IMR-90 (cell line): ENCODE data around the gene RBMS3. TPM values are rescaled to one million over a fixed set of nuclear protein-coding genes. Genes with fewer than 3 reads are reported as not detected.
A peak's percentile ranks its signal among the peaks of the same experiment; 100 is the strongest.

Experiments used
- ATAC-seq: fragments of 200-7000 bp; cut with Tn5 transposase; 2 replicates; pipeline ENCODE4 v1.9.1; 2020; ENCODE audit warnings: low read depth, mild to moderate bottlenecking, moderate library complexity
- BruUV-seq: library from RNA; stranded (reverse); fragments of 400-500 nt; replicated peaks from 2 replicates; lab custom pipeline; 2021; lab: Mats Ljungman, UMichigan
- CTCF ChIA-PET: fragments of 300-600 bp; formaldehyde crosslinking; extraction: SDS; loops from one replicate; lab custom pipeline; 2021; ENCODE audit warnings: antibody characterized with exemption; lab: Yijun Ruan, JAX
- POLR2A ChIA-PET: fragments of 300-600 bp; sonication (Branson Sonifier 250); formaldehyde crosslinking; loops from one replicate; lab custom pipeline; 2022; ENCODE audit warnings: antibody characterized with exemption; ENCODE audit not compliant: unreplicated experiment; lab: Charles Lee
- DNase-seq: peaks from one replicate; pipeline ENCODE4 v3.0.0; 2013
- H2AFZ ChIP-seq: replicated peaks from 2 replicates; pipeline ENCODE3; 2013; ENCODE audit warnings: low read length, mild to moderate bottlenecking; ENCODE audit not compliant: poor library complexity
- H2AK5ac ChIP-seq: 2 replicates; pipeline ENCODE4 v1.6.1; 2013; ENCODE audit warnings: low read depth, low read length, inconsistent platforms
- H2AK9ac ChIP-seq: replicated peaks from 2 replicates; pipeline ENCODE3; 2013; ENCODE audit warnings: mild to moderate bottlenecking, low read depth, low read length, moderate library complexity; ENCODE audit not compliant: poor library complexity
- H2BK120ac ChIP-seq: 2 replicates; pipeline ENCODE4 v1.6.1; 2013; ENCODE audit warnings: low read depth, low read length, inconsistent platforms
- H2BK15ac ChIP-seq: 3 replicates; pipeline ENCODE4 v1.6.1; 2013; ENCODE audit warnings: low read depth, low read length, inconsistent platforms
- H2BK20ac ChIP-seq: 2 replicates; pipeline ENCODE4 v1.6.1; 2013; ENCODE audit warnings: low read depth, mild to moderate bottlenecking, inconsistent platforms, low read length, moderate library complexity
- H2BK5ac ChIP-seq: 2 replicates; pipeline ENCODE4 v1.6.1; 2013; ENCODE audit warnings: mild to moderate bottlenecking, low read depth, low read length, inconsistent platforms; ENCODE audit not compliant: poor library complexity, severe bottlenecking
- H3K14ac ChIP-seq: replicated peaks from 2 replicates; pipeline ENCODE4 v1.6.1; 2013; ENCODE audit warnings: low read depth, low read length, inconsistent platforms
- H3K18ac ChIP-seq: 2 replicates; pipeline ENCODE4 v1.6.1; 2013; ENCODE audit warnings: low read depth, low read length, control low read depth
- H3K23ac ChIP-seq: 2 replicates; pipeline ENCODE4 v1.6.1; 2013; ENCODE audit warnings: low read depth, low read length, inconsistent platforms
- H3K27ac ChIP-seq: 2 replicates; pipeline ENCODE4 v1.5.1; 2013; ENCODE audit warnings: mild to moderate bottlenecking, control low read depth, low read length; ENCODE audit not compliant: insufficient read depth
- H3K27me3 ChIP-seq: 2 replicates; pipeline ENCODE4 v1.6.1; 2013; ENCODE audit warnings: low read length; ENCODE audit not compliant: control insufficient read depth, insufficient read depth
- H3K36me3 ChIP-seq: 2 replicates; pipeline ENCODE4 v1.6.1; 2013; ENCODE audit warnings: low read length, mixed read lengths; ENCODE audit not compliant: control insufficient read depth, insufficient read depth
- H3K4ac ChIP-seq: 2 replicates; pipeline ENCODE4 v1.6.1; 2013; ENCODE audit warnings: low read depth, low read length, inconsistent platforms
- H3K4me1 ChIP-seq: 2 replicates; pipeline ENCODE4 v1.6.1; 2013; ENCODE audit warnings: low read length, mixed read lengths; ENCODE audit not compliant: control insufficient read depth, insufficient read depth
- H3K4me2 ChIP-seq: 2 replicates; pipeline ENCODE4 v1.6.1; 2013; ENCODE audit warnings: low read depth, mild to moderate bottlenecking, control low read depth, low read length, moderate library complexity
- H3K4me3 ChIP-seq: 2 replicates; pipeline ENCODE4 v1.5.1; 2013; ENCODE audit warnings: low read depth, mild to moderate bottlenecking, control low read depth, low read length, moderate library complexity; ENCODE audit not compliant: insufficient read depth
- H3K56ac ChIP-seq: 2 replicates; pipeline ENCODE4 v1.6.1; 2013; ENCODE audit warnings: low read length, inconsistent platforms; ENCODE audit not compliant: insufficient read depth; ENCODE audit errors: extremely low read depth
- H3K79me1 ChIP-seq, 2 experiments: 2 replicates each; pipeline ENCODE4 v1.6.1; 2013; ENCODE audit warnings: low read length in 2 of 2, inconsistent platforms in 1 of 2, low read depth in 1 of 2
- H3K9ac ChIP-seq: 2 replicates; pipeline ENCODE4 v1.6.1; 2013; ENCODE audit warnings: low read depth, low read length, control low read depth
- H3K9me1 ChIP-seq: 2 replicates; pipeline ENCODE4 v1.6.1; 2013; ENCODE audit warnings: low read length, inconsistent platforms; ENCODE audit not compliant: insufficient read depth
- H3K9me3 ChIP-seq: 2 replicates; pipeline ENCODE4 v1.6.1; 2013; ENCODE audit warnings: low read length; ENCODE audit not compliant: control insufficient read depth, insufficient read depth
- H4K20me1 ChIP-seq: 2 replicates; pipeline ENCODE4 v1.6.1; 2013; ENCODE audit warnings: low read length, inconsistent platforms; ENCODE audit not compliant: insufficient read depth
- H4K5ac ChIP-seq: 2 replicates; pipeline ENCODE4 v1.6.1; 2013; ENCODE audit warnings: mild to moderate bottlenecking, low read depth, low read length, control low read depth
- H4K8ac ChIP-seq, 2 experiments: 2 replicates each; pipeline ENCODE4 v1.6.1; 2013; ENCODE audit warnings: low read depth in 2 of 2, low read length in 2 of 2, control low read depth in 1 of 2, inconsistent platforms in 1 of 2
- H4K91ac ChIP-seq: 2 replicates; pipeline ENCODE4 v1.6.1; 2013; ENCODE audit warnings: low read depth, low read length, inconsistent platforms; ENCODE audit not compliant: insufficient read depth
- BHLHE40 ChIP-seq: fragments of 150-350 bp; IDR thresholded peaks from 2 replicates; pipeline ENCODE4 v1.6.1; 2016; ENCODE audit warnings: mild to moderate bottlenecking, low read depth, low read length
- CEBPB ChIP-seq: IDR thresholded peaks from 2 replicates; pipeline ENCODE4 v1.6.1; 2012; ENCODE audit warnings: low read depth, low read length, improper control_type of control experiment
- CHD1 ChIP-seq: IDR thresholded peaks from 2 replicates; pipeline ENCODE4 v1.6.1; 2012; ENCODE audit warnings: low read depth, low read length, improper control_type of control experiment
- FOS ChIP-seq: fragments of 150-350 bp; IDR thresholded peaks from 2 replicates; pipeline ENCODE4 v1.6.1; 2016; ENCODE audit warnings: low read depth, low read length
- MAFK ChIP-seq: IDR thresholded peaks from 2 replicates; pipeline ENCODE4 v1.6.1; 2012; ENCODE audit warnings: low read depth, low read length, improper control_type of control experiment
- MAZ ChIP-seq: IDR thresholded peaks from 2 replicates; pipeline ENCODE4 v1.6.1; 2012; ENCODE audit warnings: low read depth, mild to moderate bottlenecking, low read length, improper control_type of control experiment, moderate library complexity, borderline replicate concordance
- MXI1 ChIP-seq: IDR thresholded peaks from 2 replicates; pipeline ENCODE4 v1.6.1; 2012; ENCODE audit warnings: low read depth, mild to moderate bottlenecking, low read length, moderate library complexity, borderline replicate concordance
- NFE2L2 ChIP-seq: fragments of 150-350 bp; IDR thresholded peaks from 2 replicates; pipeline ENCODE4 v1.6.1; 2016; ENCODE audit warnings: low read depth, mild to moderate bottlenecking, low read length
- POLR2A ChIP-seq: IDR thresholded peaks from 2 replicates; pipeline ENCODE4 v1.6.1; 2012; ENCODE audit warnings: mild to moderate bottlenecking, low read depth, low read length
- RAD21 ChIP-seq: IDR thresholded peaks from 2 replicates; pipeline ENCODE4 v1.6.1; 2012; ENCODE audit warnings: low read length, improper control_type of control experiment
- RCOR1 ChIP-seq: IDR thresholded peaks from 2 replicates; pipeline ENCODE4 v1.6.1; 2012; ENCODE audit warnings: mild to moderate bottlenecking, low read length, improper control_type of control experiment; ENCODE audit not compliant: insufficient replicate concordance
- RFX5 ChIP-seq: IDR thresholded peaks from 2 replicates; pipeline ENCODE4 v1.8.0; 2012; ENCODE audit warnings: low read depth, mild to moderate bottlenecking, low read length, moderate library complexity
- SMC3 ChIP-seq: fragments of 150-350 bp; IDR thresholded peaks from 2 replicates; pipeline ENCODE4 v1.6.1; 2016; ENCODE audit warnings: low read depth, mild to moderate bottlenecking, antibody characterized with exemption, low read length, moderate library complexity
- WGBS, 2 experiments: methylation state at CpG; one replicate each; pipeline versions ENCODE4 v1.1.5 to v1.1.7; 2013; ENCODE audit warnings: missing lambda C conversion rate in 2 of 2; ENCODE audit not compliant: insufficient read length in 1 of 2; ENCODE audit errors: extremely low coverage in 2 of 2; 5-methylcytosine and 5-hydroxymethylcytosine counted together
- dilution Hi-C: fragments of 300-500 bp; cut with HindIII; formaldehyde crosslinking; loops from one replicate; pipeline ENCODE4 v1.14.3; 2018; ENCODE audit warnings: low sequenced_read_pairs; ENCODE audit not compliant: unreplicated experiment
- in situ Hi-C: fragments of 300-500 bp; cut with MboI; formaldehyde crosslinking; loops from 3 replicates; pipeline ENCODE4 v1.14.3; 2019; ENCODE audit warnings: low sequenced_read_pairs, inconsistent platforms, mixed read lengths
- intact Hi-C: fragments of 100-400 bp; cut with micrococcal nuclease; formaldehyde crosslinking; loops from 2 replicates; pipeline ENCODE4 v1.10.0; 2022
- polyA plus RNA-seq, 3 experiments: library from polyadenylated mRNA; depleted of rRNA; stranded (reverse); fragments of >200 nt; gene quantifications; 2 replicates each; pipeline ENCODE4 v1.2.3, GENCODE V29; 2012; ENCODE audit warnings: low replicate concordance in 1 of 3
- total RNA-seq: library from RNA; depleted of rRNA; stranded (reverse); fragments of >200 nt; gene quantifications from 2 replicates; pipeline ENCODE4 v1.2.3, GENCODE V29; 2012
- TF ChIP-seq, protein P1 (sequence below): fragments of 150-350 bp; IDR thresholded peaks from 2 replicates; pipeline ENCODE4 v1.6.1; 2016; ENCODE audit warnings: low read depth, mild to moderate bottlenecking, low read length, moderate library complexity, borderline replicate concordance
- TF ChIP-seq, protein P2 (sequence below): conservative IDR thresholded peaks from 2 replicates; pipeline ENCODE4 v1.5.1; 2012; ENCODE audit warnings: mild to moderate bottlenecking, low read depth, low read length, improper control_type of control experiment
- TF ChIP-seq, protein P3 (sequence below): fragments of 150-350 bp; IDR thresholded peaks from 2 replicates; pipeline ENCODE4 v1.6.1; 2017; ENCODE audit warnings: mild to moderate bottlenecking, antibody characterized with exemption, low read length, low read depth

RBMS3 gene
- total and polyA plus RNA-seq, 2 of the 4 experiments (the other 2 are of a cell fraction) = 15.2 to 127 TPM

DNA sequence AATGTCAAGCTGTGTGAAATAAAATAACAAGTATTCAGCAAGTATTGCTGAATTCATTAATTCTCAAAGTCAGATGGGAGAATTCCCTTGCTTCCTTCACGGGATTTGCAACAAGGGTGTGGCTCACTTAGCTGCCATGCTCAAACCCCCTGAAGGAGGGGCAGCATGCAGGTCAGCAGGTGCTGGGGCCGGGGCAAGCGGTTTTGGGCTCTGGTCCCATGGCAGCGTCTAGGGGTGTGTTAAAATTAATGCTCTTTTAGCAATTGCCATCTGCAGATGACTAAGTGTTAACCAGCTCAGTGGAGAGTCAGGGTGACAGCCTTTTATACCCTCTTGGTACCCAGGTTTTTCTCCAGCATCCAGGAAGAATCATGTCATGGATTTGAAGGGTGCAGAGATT is 40.0 kb upstream of the RBMS3 start:
- no peak overlapping the region for H3K9ac ChIP-seq
- peaks cover 3% of the 10 kb centered on the region for H3K4me1 ChIP-seq
- WGBS, 2 experiments = 100% methylated on average over 1 of the region's 4 CpGs; no CpG with 5 or more reads in 1 of the 2 experiments
- no peaks in the 10 kb centered on the region for H4K20me1 ChIP-seq
- no peak overlapping the region; the same call in 1 of the 2 replicates for H3K4ac ChIP-seq
- BruUV-seq = no TSS peak
- CTCF ChIA-PET = no interaction called here
- 0 out of 2 replicates have a peak overlapping the region, but pooled peaks have one; percentile 32 for H2AK5ac ChIP-seq
- H4K5ac ChIP-seq = no peak overlapping the region
- H2BK20ac ChIP-seq = 0 out of 2 replicates have a peak overlapping the region, but pooled peaks have one; percentile 1
- H2AK9ac ChIP-seq = no peak overlapping the region
- H3K14ac ChIP-seq = no peak overlapping the region
- no peak for ATAC-seq
- no peak overlapping the region for H3K4me3 ChIP-seq
- no peaks in the 10 kb centered on the region for H3K27me3 ChIP-seq
- TF ChIP-seq MAZ = no peak
- TF ChIP-seq, protein P1, sequence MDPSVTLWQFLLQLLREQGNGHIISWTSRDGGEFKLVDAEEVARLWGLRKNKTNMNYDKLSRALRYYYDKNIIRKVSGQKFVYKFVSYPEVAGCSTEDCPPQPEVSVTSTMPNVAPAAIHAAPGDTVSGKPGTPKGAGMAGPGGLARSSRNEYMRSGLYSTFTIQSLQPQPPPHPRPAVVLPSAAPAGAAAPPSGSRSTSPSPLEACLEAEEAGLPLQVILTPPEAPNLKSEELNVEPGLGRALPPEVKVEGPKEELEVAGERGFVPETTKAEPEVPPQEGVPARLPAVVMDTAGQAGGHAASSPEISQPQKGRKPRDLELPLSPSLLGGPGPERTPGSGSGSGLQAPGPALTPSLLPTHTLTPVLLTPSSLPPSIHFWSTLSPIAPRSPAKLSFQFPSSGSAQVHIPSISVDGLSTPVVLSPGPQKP = no peak
- no peak for TF ChIP-seq BHLHE40
- no peak for TF ChIP-seq RCOR1
- TF ChIP-seq FOS = no peak
- TF ChIP-seq MXI1 = no peak
- TF ChIP-seq RFX5 = no peak
- no peak for TF ChIP-seq SMC3
- TF ChIP-seq, protein P2, sequence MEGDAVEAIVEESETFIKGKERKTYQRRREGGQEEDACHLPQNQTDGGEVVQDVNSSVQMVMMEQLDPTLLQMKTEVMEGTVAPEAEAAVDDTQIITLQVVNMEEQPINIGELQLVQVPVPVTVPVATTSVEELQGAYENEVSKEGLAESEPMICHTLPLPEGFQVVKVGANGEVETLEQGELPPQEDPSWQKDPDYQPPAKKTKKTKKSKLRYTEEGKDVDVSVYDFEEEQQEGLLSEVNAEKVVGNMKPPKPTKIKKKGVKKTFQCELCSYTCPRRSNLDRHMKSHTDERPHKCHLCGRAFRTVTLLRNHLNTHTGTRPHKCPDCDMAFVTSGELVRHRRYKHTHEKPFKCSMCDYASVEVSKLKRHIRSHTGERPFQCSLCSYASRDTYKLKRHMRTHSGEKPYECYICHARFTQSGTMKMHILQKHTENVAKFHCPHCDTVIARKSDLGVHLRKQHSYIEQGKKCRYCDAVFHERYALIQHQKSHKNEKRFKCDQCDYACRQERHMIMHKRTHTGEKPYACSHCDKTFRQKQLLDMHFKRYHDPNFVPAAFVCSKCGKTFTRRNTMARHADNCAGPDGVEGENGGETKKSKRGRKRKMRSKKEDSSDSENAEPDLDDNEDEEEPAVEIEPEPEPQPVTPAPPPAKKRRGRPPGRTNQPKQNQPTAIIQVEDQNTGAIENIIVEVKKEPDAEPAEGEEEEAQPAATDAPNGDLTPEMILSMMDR = no peak
- TF ChIP-seq RAD21 = no peak
- TF ChIP-seq POLR2A = no peak
- TF ChIP-seq NFE2L2 = no peak
- TF ChIP-seq, protein P3, sequence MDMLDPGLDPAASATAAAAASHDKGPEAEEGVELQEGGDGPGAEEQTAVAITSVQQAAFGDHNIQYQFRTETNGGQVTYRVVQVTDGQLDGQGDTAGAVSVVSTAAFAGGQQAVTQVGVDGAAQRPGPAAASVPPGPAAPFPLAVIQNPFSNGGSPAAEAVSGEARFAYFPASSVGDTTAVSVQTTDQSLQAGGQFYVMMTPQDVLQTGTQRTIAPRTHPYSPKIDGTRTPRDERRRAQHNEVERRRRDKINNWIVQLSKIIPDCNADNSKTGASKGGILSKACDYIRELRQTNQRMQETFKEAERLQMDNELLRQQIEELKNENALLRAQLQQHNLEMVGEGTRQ = no peak
- TF ChIP-seq CHD1 = no peak
- TF ChIP-seq MAFK = no peak
- no peak for TF ChIP-seq CEBPB
- H3K79me1 ChIP-seq = no peaks in the 10 kb centered on the region
- no peak overlapping the region for H3K56ac ChIP-seq
- H2BK15ac ChIP-seq = no peak overlapping the region; the same call in 2 of the 3 replicates
- H3K27ac ChIP-seq = no peak overlapping the region
- no peak overlapping the region for H3K23ac ChIP-seq
- H2BK5ac ChIP-seq = peak overlapping the region; percentile 18
- dilution Hi-C loops = no loop called here
- H3K9me3 ChIP-seq = no peaks in the 10 kb centered on the region
- H3K4me2 ChIP-seq = no peak overlapping the region
- H3K18ac ChIP-seq = no peak overlapping the region
- no peak for DNase-seq
- no peak overlapping the region for H4K8ac ChIP-seq
- H2AFZ ChIP-seq = no peak overlapping the region
- no peaks in the 10 kb centered on the region for H3K36me3 ChIP-seq
- in situ Hi-C loops = no loop called here
- H4K91ac ChIP-seq = peak overlapping the region; percentile 19; the same call in 1 of the 2 replicates
- H3K9me1 ChIP-seq = peaks cover 3% of the 10 kb centered on the region; the same call in 1 of the 2 replicates
- POLR2A ChIA-PET = no interaction called here
- H2BK120ac ChIP-seq = peak overlapping the region; percentile 50; the same call in 1 of the 2 replicates
- intact Hi-C loops = no loop called here
